HepG2 (cell line): Measurements from ENCODE around the gene KCNG4.

ENCODE experiments used
- CHD2 ChIP-seq: IDR thresholded peaks from 2 replicates; pipeline ENCODE4 v1.6.1; 2011; ENCODE audit warnings: low read depth, low read length, improper control_type of control experiment
- DZIP1 ChIP-seq: sonication (generic); formaldehyde crosslinking; IDR thresholded peaks from 2 replicates; pipeline ENCODE4 v1.5.0; 2020; ENCODE audit warnings: mild to moderate bottlenecking, missing genetic modification reagents
- FIP1L1 ChIP-seq: fragments of 200-400 bp; formaldehyde crosslinking; IDR thresholded peaks from 2 replicates; pipeline ENCODE4 v1.6.1; 2018; ENCODE audit warnings: low read depth, mild to moderate bottlenecking, low read length, moderate library complexity, borderline replicate concordance; ENCODE audit not compliant: insufficient read depth
- POLR2AphosphoS5 ChIP-seq: IDR thresholded peaks from 2 replicates; pipeline ENCODE4 v1.6.1; 2012; ENCODE audit warnings: low read depth, low read length
- TAF1 ChIP-seq: sonication (generic); formaldehyde crosslinking; IDR thresholded peaks from 2 replicates; pipeline ENCODE4 v1.4.0; 2020; ENCODE audit warnings: missing genetic modification reagents
- ZNF18 ChIP-seq: sonication (generic); formaldehyde crosslinking; IDR thresholded peaks from 2 replicates; pipeline ENCODE4 v1.8.0; 2022; ENCODE audit warnings: mild to moderate bottlenecking, missing genetic modification reagents; ENCODE audit not compliant: insufficient replicate concordance
- ZNF44 ChIP-seq: sonication (generic); formaldehyde crosslinking; IDR thresholded peaks from 2 replicates; pipeline ENCODE4 v1.5.1; 2020; ENCODE audit warnings: mild to moderate bottlenecking, missing genetic modification reagents

- TF ChIP-seq TAF1 (CRISPR knock-in tag), result no peak
- TF ChIP-seq ZNF18 (CRISPR knock-in tag), result no peak
- no peak for TF ChIP-seq CHD2
- no peak for TF ChIP-seq DZIP1 (CRISPR knock-in tag)
- no peak for TF ChIP-seq FIP1L1
- no peak for TF ChIP-seq POLR2AphosphoS5
- TF ChIP-seq ZNF44 (CRISPR knock-in tag), result no peak
These were observed 6.3 kb upstream of the KCNG4 start for GRCh38 chr16:84245956-84246678.
